ENCODE measurements around the gene NELL1.

- TF ChIP-seq CTCF (conservative IDR thresholded peaks at IDR 0.05 in 1 of 2, IDR thresholded peaks at IDR 0.05 in 1 of 2; ENCODE audit: low read depth in 1 of 2, low read length in 2 of 2) (no peak), EZH2 (IDR thresholded peaks at IDR 0.05; ENCODE audit: low read length, missing control alignments) (no peak)
Measured at GRCh38 chr11:21185959-21186358, 516.6 kb downstream of the NELL1 start.
